ENCODE data around the gene CMAS. TPM values are rescaled to one million over a fixed set of nuclear protein-coding genes. Genes with fewer than 3 reads are reported as not detected.

CMAS gene
- total RNA-seq, 6 experiments from 2014 or later: 20.8 to 44.1 (median 27.6) TPM

DNA sequence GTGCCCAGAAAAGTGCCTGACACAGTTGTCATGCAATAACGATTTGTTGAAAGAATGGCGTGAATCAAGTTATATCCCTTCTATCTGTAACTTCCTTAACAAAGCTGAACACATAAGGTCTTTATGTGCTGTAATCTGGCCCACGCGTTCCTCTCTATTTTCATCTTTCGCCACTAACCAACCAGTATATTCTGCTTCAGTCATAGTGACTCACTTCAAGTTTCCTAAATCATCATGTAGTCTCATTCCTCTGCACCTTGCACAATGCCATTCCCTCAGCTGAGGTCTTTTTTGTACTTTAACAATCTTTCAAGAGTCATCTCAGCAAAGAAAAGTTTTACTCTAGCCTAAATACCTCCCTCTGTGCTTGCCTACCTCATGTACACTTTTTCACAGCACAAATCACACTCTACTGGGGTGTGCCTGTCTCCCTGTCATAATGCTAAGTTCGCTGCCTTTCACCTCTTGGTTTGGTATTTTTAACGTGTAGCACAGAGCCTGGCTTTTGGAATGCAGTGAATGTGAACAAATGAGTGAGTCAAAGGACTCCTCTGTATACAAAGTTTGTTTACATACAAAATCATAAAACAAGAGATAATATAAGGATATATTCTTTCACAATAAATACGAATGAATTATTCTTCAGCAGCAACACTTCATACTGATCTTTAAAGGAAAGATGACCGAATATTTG lies 2.9 kb upstream of the CMAS start:
- Histone ChIP-seq H3K27me3 (no peaks in the 10 kb centered on the region), H3K4me3 (no peak overlapping the region), H3K9me3 (no peaks in the 10 kb centered on the region), H3K27ac (no peak overlapping the region), H3K4me1 (peaks cover 0 to 13% (median 3%) of the 10 kb centered on the region in 4 donors), H3K36me3 (no peaks in the 10 kb centered on the region)
- WGBS (ENCODE audit: insufficient coverage, low coverage, low lambda C conversion rate, missing lambda C conversion rate): 71% methylated on average over 9 of the region's 9 CpGs
- no peak for TF ChIP-seq CTCF (IDR thresholded peaks at IDR 0.05)
- TF ChIP-seq POLR2A (IDR thresholded peaks at IDR 0.05): no peak
- DNase-seq (no peak), ATAC-seq (no peak)
- intact Hi-C loops (cut with DNase I): no loop called here

GRCh38 chr12:22043943-22044342 lies 2.1 kb upstream of the CMAS start:
- DNase-seq: no peak
- 46% methylated on average over 2 of the region's 2 CpGs for WGBS (ENCODE audit: insufficient coverage, low coverage, low lambda C conversion rate, missing lambda C conversion rate)
- H3K4me1 ChIP-seq: peaks cover 0 to 20% (median 7%) of the 10 kb centered on the region in 4 donors
- no peak overlapping the region for H3K27ac ChIP-seq
- no peaks in the 10 kb centered on the region for H3K9me3 ChIP-seq
- no peak for TF ChIP-seq CTCF (IDR thresholded peaks at IDR 0.05)
- no peak for TF ChIP-seq POLR2A (IDR thresholded peaks at IDR 0.05)
- intact Hi-C loops (cut with DNase I): no loop called here
- no peak for ATAC-seq
- no peaks in the 10 kb centered on the region for H3K36me3 ChIP-seq
- no peak overlapping the region for H3K4me3 ChIP-seq
- no peaks in the 10 kb centered on the region for H3K27me3 ChIP-seq

- ATAC-seq: no peak
- 0% methylated on average over 1 of the region's 2 CpGs for WGBS (ENCODE audit: insufficient coverage, low coverage, low lambda C conversion rate, missing lambda C conversion rate)
- no peak for DNase-seq
- no peaks in the 10 kb centered on the region for H3K9me3 ChIP-seq
- no peaks in the 10 kb centered on the region for H3K27me3 ChIP-seq
- peaks cover 0 to 24% (median 9%) of the 10 kb centered on the region in 4 donors for H3K4me1 ChIP-seq
- TF ChIP-seq CTCF (IDR thresholded peaks at IDR 0.05) (no peak), POLR2A (IDR thresholded peaks at IDR 0.05) (no peak)
- intact Hi-C loops (cut with DNase I): no loop called here
- no peak overlapping the region for H3K27ac ChIP-seq
- H3K36me3 ChIP-seq: no peaks in the 10 kb centered on the region
- H3K4me3 ChIP-seq: no peak overlapping the region
Measured at GRCh38 chr12:22044391-22044790, 1.6 kb upstream of the CMAS start.

- H3K27me3 ChIP-seq: no peaks in the 10 kb centered on the region
- ATAC-seq (no peak), DNase-seq (no peak)
- TF ChIP-seq POLR2A (IDR thresholded peaks at IDR 0.05): no peak
- TF ChIP-seq CTCF (IDR thresholded peaks at IDR 0.05): no peak
- H3K4me3 ChIP-seq: peak overlapping the region; percentile 78 to 97 (median 93)
- whole genome bisulfite sequencing (ENCODE audit: insufficient coverage, low coverage, low lambda C conversion rate, missing lambda C conversion rate): 7% methylated on average over 6 of the region's 6 CpGs
- H3K9me3 ChIP-seq: no peaks in the 10 kb centered on the region
- H3K36me3 ChIP-seq: no peaks in the 10 kb centered on the region
- peak overlapping the region; percentile 89 to 92 (median 91) for H3K27ac ChIP-seq
- intact Hi-C loops (cut with DNase I): no loop called here
- H3K4me1 ChIP-seq: peaks cover 0 to 44% (median 21%) of the 10 kb centered on the region in 4 donors
Measured at GRCh38 chr12:22046968-22047390, 961 bp downstream of the CMAS start.
